Neural cell (in vitro differentiated cells): ENCODE results near the gene LRRC1.

Experiments
- EP300 ChIP-seq: fragments of 450-650 bp; conservative IDR thresholded peaks from 2 replicates; pipeline ENCODE4 v1.6.1; 2014; ENCODE audit warnings: antibody characterized with exemption, mild to moderate bottlenecking, moderate library complexity; ENCODE audit not compliant: poor library complexity, severe bottlenecking
- EZH2 ChIP-seq: fragments of 200-600, 300-800 bp; shearing (Covaris generic), sonication (generic); IDR thresholded peaks from 2 replicates; pipeline ENCODE4 v1.6.1; 2014; ENCODE audit warnings: antibody characterized with exemption, low read length, borderline replicate concordance, mild to moderate bottlenecking; ENCODE audit not compliant: insufficient read depth, poor library complexity, severe bottlenecking
- MXI1 ChIP-seq: fragments of 450-650 bp; conservative IDR thresholded peaks from 2 replicates; pipeline ENCODE4 v1.6.1; 2014; ENCODE audit warnings: antibody characterized with exemption, mild to moderate bottlenecking; ENCODE audit not compliant: poor library complexity, severe bottlenecking
- POLR2AphosphoS5 ChIP-seq: IDR thresholded peaks from 2 replicates; pipeline ENCODE4 v1.6.1; 2012
- RAD21 ChIP-seq: fragments of 450-650 bp; conservative IDR thresholded peaks from 2 replicates; pipeline ENCODE4 v1.6.1; 2014; ENCODE audit warnings: antibody characterized with exemption, mild to moderate bottlenecking, moderate library complexity
- SMC3 ChIP-seq: fragments of 450-650 bp; conservative IDR thresholded peaks from 2 replicates; pipeline ENCODE4 v1.6.1; 2014; ENCODE audit warnings: antibody characterized with exemption, mild to moderate bottlenecking, moderate library complexity; ENCODE audit not compliant: poor library complexity
- TAF1 ChIP-seq: IDR thresholded peaks from 2 replicates; pipeline ENCODE4 v1.6.1; 2012; ENCODE audit warnings: low read depth
- TF ChIP-seq, protein P1 (sequence below): fragments of 450-650 bp; IDR thresholded peaks from 2 replicates; pipeline ENCODE4 v1.5.1; 2014; ENCODE audit warnings: antibody characterized with exemption, mild to moderate bottlenecking, moderate library complexity; ENCODE audit not compliant: poor library complexity, severe bottlenecking
- TF ChIP-seq, protein P2 (sequence below): IDR thresholded peaks from 2 replicates; pipeline ENCODE4 v1.6.1; 2012; ENCODE audit warnings: borderline replicate concordance

DNA sequence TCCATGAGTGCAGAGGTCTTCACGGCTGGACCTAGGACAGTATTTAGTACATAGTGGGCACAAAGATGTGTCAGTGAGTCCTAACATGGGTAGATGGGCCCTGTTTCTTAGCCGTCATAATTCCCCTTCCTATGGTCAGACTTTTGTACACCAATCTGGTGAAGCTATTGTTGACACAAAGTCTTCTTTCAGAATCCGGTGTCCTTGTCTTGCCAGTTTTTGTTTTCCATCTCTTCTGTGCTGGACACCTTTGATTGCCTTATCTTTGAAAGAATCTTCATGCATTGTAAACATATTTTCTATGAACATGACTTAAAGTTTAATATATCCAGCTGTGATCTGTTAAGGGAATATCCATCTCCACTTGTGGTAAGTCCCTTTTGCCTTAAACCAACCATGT is 4.5 kb downstream of the LRRC1 start:
- no peak for TF ChIP-seq EZH2
- TF ChIP-seq, protein P1, sequence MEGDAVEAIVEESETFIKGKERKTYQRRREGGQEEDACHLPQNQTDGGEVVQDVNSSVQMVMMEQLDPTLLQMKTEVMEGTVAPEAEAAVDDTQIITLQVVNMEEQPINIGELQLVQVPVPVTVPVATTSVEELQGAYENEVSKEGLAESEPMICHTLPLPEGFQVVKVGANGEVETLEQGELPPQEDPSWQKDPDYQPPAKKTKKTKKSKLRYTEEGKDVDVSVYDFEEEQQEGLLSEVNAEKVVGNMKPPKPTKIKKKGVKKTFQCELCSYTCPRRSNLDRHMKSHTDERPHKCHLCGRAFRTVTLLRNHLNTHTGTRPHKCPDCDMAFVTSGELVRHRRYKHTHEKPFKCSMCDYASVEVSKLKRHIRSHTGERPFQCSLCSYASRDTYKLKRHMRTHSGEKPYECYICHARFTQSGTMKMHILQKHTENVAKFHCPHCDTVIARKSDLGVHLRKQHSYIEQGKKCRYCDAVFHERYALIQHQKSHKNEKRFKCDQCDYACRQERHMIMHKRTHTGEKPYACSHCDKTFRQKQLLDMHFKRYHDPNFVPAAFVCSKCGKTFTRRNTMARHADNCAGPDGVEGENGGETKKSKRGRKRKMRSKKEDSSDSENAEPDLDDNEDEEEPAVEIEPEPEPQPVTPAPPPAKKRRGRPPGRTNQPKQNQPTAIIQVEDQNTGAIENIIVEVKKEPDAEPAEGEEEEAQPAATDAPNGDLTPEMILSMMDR, result no peak
- TF ChIP-seq TAF1, result no peak
- TF ChIP-seq, protein P2, sequence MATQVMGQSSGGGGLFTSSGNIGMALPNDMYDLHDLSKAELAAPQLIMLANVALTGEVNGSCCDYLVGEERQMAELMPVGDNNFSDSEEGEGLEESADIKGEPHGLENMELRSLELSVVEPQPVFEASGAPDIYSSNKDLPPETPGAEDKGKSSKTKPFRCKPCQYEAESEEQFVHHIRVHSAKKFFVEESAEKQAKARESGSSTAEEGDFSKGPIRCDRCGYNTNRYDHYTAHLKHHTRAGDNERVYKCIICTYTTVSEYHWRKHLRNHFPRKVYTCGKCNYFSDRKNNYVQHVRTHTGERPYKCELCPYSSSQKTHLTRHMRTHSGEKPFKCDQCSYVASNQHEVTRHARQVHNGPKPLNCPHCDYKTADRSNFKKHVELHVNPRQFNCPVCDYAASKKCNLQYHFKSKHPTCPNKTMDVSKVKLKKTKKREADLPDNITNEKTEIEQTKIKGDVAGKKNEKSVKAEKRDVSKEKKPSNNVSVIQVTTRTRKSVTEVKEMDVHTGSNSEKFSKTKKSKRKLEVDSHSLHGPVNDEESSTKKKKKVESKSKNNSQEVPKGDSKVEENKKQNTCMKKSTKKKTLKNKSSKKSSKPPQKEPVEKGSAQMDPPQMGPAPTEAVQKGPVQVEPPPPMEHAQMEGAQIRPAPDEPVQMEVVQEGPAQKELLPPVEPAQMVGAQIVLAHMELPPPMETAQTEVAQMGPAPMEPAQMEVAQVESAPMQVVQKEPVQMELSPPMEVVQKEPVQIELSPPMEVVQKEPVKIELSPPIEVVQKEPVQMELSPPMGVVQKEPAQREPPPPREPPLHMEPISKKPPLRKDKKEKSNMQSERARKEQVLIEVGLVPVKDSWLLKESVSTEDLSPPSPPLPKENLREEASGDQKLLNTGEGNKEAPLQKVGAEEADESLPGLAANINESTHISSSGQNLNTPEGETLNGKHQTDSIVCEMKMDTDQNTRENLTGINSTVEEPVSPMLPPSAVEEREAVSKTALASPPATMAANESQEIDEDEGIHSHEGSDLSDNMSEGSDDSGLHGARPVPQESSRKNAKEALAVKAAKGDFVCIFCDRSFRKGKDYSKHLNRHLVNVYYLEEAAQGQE, result no peak
- TF ChIP-seq POLR2AphosphoS5, result no peak
- TF ChIP-seq EP300, result no peak
- TF ChIP-seq RAD21, result no peak
- no peak for TF ChIP-seq MXI1
- no peak for TF ChIP-seq SMC3
